Psoas muscle (tissue), 8 donors: Measurements from ENCODE around the gene PIP4K2C. TPM values are rescaled to one million over a fixed set of nuclear protein-coding genes. Genes with fewer than 3 reads are reported as not detected.
A peak's percentile ranks its signal among the peaks of the same experiment; 100 is the strongest.

Experiments
- ATAC-seq, 4 donors: fragments of 200-7000 bp; cut with Tn5 transposase; one replicate each; pipeline ENCODE4 v1.9.1; 2020; ENCODE audit warnings: moderate library complexity in 3 of 4, mild to moderate bottlenecking in 2 of 4
- DNase-seq, 2 donors: peaks; one replicate each; pipeline ENCODE4 v3.0.0-alpha.2; 2020
- H3K27ac ChIP-seq: fragments of 200-600 bp; one replicate; pipeline ENCODE4 v1.8.0; 2022
- H3K27me3 ChIP-seq, 3 donors: fragments of 200-600 bp in 1 of 3; one replicate each; pipeline versions ENCODE4 v1.6.1 to v1.8.0; 2013 to 2022; ENCODE audit warnings: low read length in 2 of 3, mild to moderate bottlenecking in 2 of 3, moderate library complexity in 1 of 3; ENCODE audit not compliant: insufficient read depth in 3 of 3
- H3K36me3 ChIP-seq, 2 donors: fragments of 200-600 bp in 1 of 2; one replicate each; pipeline versions ENCODE4 v1.6.1 to v1.8.0; 2013 to 2022; ENCODE audit warnings: low read depth in 1 of 2, mild to moderate bottlenecking in 1 of 2, moderate library complexity in 1 of 2; ENCODE audit not compliant: insufficient read depth in 1 of 2
- H3K4me1 ChIP-seq: fragments of 200-600 bp; one replicate; pipeline ENCODE4 v1.8.0; 2022
- H3K4me3 ChIP-seq: fragments of 200-600 bp; one replicate; pipeline ENCODE4 v1.8.0; 2022; ENCODE audit warnings: mild to moderate bottlenecking
- H3K9me3 ChIP-seq: fragments of 200-600 bp; one replicate; pipeline ENCODE4 v1.8.0; 2022
- CTCF ChIP-seq: fragments of 200-600 bp; IDR thresholded peaks from one replicate; pipeline ENCODE4 v1.8.0; 2022; ENCODE audit warnings: antibody characterized with exemption
- WGBS, 3 donors: extraction: QIAGEN DNeasy Blood & Tissue Kit; methylation state at CpG; one replicate each; pipeline versions ENCODE4 v1.1.6 to v1.1.7; 2013; 5-methylcytosine and 5-hydroxymethylcytosine counted together
- intact Hi-C, 2 donors: fragments of 100-400 bp; cut with DNase I; formaldehyde crosslinking; loops; one replicate each; pipeline versions ENCODE4 v1.11.0 to v1.14.2; 2022
- polyA plus RNA-seq, 3 donors: library from polyadenylated mRNA; stranded (reverse); fragments of 200-250 nt; gene quantifications; one replicate each; pipeline ENCODE4 v1.2.3, GENCODE V29; 2013
- total RNA-seq, 4 donors: library from RNA; stranded (reverse); fragmentation: NEBNext Ultra II Directional in 2 of 4; extraction: Animal tissue kit (Norgen Biotek cat#: 25700) in 2 of 4; gene quantifications; one replicate each; pipeline versions ENCODE4 v1.2.1 to v1.2.4, GENCODE V29; 2021 to 2023
- donor health status: healthy with polysubstance abuse.
- donor health status: DM: no; HTN: no; CAD: no; lungs with moderate emphysema.
- donor health status: Bipolar disorder and iron deficiency.
- donor health status: healthy.
- donor health status: DM: yes; HTN: yes; CAD: no.
- donor health status: DM: no; HTN: no; CAD: no.
- donor health status: DM: no; HTN: no; CAD: no.
- donor health status: DM: yes; HTN: yes; CAD: no.

PIP4K2C gene
- total and polyA plus RNA-seq, 7 donors: 7.7 to 16.4 (median 10.1) TPM

- intact Hi-C loops: no loop called here
- 48 to 57% (median 55%) methylated on average over 14 of the region's 14 CpGs for WGBS, 3 donors
- no peak overlapping the region for H3K4me3 ChIP-seq
These were observed 23.4 kb downstream of the PIP4K2C start for GRCh38 chr12:57614178-57614947.

GRCh38 chr12:57614948-57615500 is 24.0 kb downstream of the PIP4K2C start:
- DNase-seq (no peak), ATAC-seq (no peak)
- Histone ChIP-seq H3K4me1 (peaks cover 5% of the 10 kb centered on the region), H3K36me3 (no peaks in the 10 kb centered on the region), H3K27ac (no peak overlapping the region), H3K27me3 (peaks cover 0 to 58% (median 26%) of the 10 kb centered on the region in 3 donors), H3K4me3 (no peak overlapping the region), H3K9me3 (no peaks in the 10 kb centered on the region)
- intact Hi-C loops: no loop called here
- TF ChIP-seq CTCF: no peak
- WGBS, 3 donors: 83 to 85% (median 83%) methylated on average over 11 of the region's 11 CpGs

More at GRCh38 chr12:57614178-57614947, 23.4 kb downstream of the PIP4K2C start:
- DNase-seq: peak in 1 of 2 donors; percentile 56
- H3K27me3 ChIP-seq: peaks cover 0 to 62% (median 21%) of the 10 kb centered on the region in 3 donors
- no peak for TF ChIP-seq CTCF
- no peak overlapping the region for H3K27ac ChIP-seq
- peaks cover 5% of the 10 kb centered on the region for H3K4me1 ChIP-seq
- H3K9me3 ChIP-seq: no peaks in the 10 kb centered on the region
- H3K36me3 ChIP-seq: no peaks in the 10 kb centered on the region
- no peak for ATAC-seq

- H3K9me3 ChIP-seq: no peaks in the 10 kb centered on the region
- no peak for TF ChIP-seq CTCF
- 81 to 93% (median 83%) methylated on average over 5 of the region's 5 CpGs for WGBS, 3 donors
- H3K4me1 ChIP-seq: peaks cover 6% of the 10 kb centered on the region
- no peak overlapping the region for H3K27ac ChIP-seq
- no peaks in the 10 kb centered on the region for H3K36me3 ChIP-seq
- H3K27me3 ChIP-seq: peaks cover 0 to 58% (median 27%) of the 10 kb centered on the region in 3 donors
- DNase-seq (no peak), ATAC-seq (no peak)
- intact Hi-C loops: no loop called here
- H3K4me3 ChIP-seq: no peak overlapping the region
These were observed 24.6 kb downstream of the PIP4K2C start for GRCh38 chr12:57615637-57616036.

- DNase-seq (peak in 1 of 2 donors; percentile 46), ATAC-seq (no peak)
- H3K4me3 ChIP-seq: no peak overlapping the region
- H3K9me3 ChIP-seq: no peaks in the 10 kb centered on the region
- no peak for TF ChIP-seq CTCF
- H3K36me3 ChIP-seq: no peaks in the 10 kb centered on the region
- H3K27me3 ChIP-seq: peaks cover 0 to 59% (median 24%) of the 10 kb centered on the region in 3 donors
- peaks cover 6% of the 10 kb centered on the region for H3K4me1 ChIP-seq
- H3K27ac ChIP-seq: no peak overlapping the region
- intact Hi-C loops: no loop called here
- 67 to 75% (median 74%) methylated on average over 3 of the region's 3 CpGs for WGBS, 3 donors
These were observed 25.6 kb downstream of the PIP4K2C start for GRCh38 chr12:57616383-57617101.
